Trophoblast cell (in vitro differentiated cells and primary cell): ENCODE results near the gene PSD2.

Source experiments
- DNase-seq, 2 donors: peaks; one replicate each; pipeline ENCODE4 v3.0.0-alpha.2; 2016
- H2AFZ ChIP-seq: 2 replicates; pipeline ENCODE4 v1.6.1; 2013; ENCODE audit warnings: low read length, moderate library complexity, mild to moderate bottlenecking; ENCODE audit not compliant: insufficient read depth, poor library complexity
- H2AK5ac ChIP-seq: 2 replicates; pipeline ENCODE4 v1.6.1; 2013; ENCODE audit warnings: mild to moderate bottlenecking, low read length
- H2BK120ac ChIP-seq: 2 replicates; pipeline ENCODE4 v1.6.1; 2013; ENCODE audit warnings: low read length, mild to moderate bottlenecking, moderate library complexity; ENCODE audit not compliant: insufficient read depth, poor library complexity
- H2BK12ac ChIP-seq: 2 replicates; pipeline ENCODE4 v1.6.1; 2013; ENCODE audit warnings: mild to moderate bottlenecking, low read length, moderate library complexity
- H2BK5ac ChIP-seq: 2 replicates; pipeline ENCODE4 v1.6.1; 2013; ENCODE audit warnings: low read length, low read depth, moderate library complexity, mild to moderate bottlenecking; ENCODE audit not compliant: poor library complexity
- H3K14ac ChIP-seq: 2 replicates; pipeline ENCODE4 v1.6.1; 2013; ENCODE audit warnings: mild to moderate bottlenecking, low read length
- H3K18ac ChIP-seq: 2 replicates; pipeline ENCODE4 v1.6.1; 2013; ENCODE audit warnings: mild to moderate bottlenecking, low read length
- H3K23ac ChIP-seq: 2 replicates; pipeline ENCODE4 v1.6.1; 2013; ENCODE audit warnings: low read length
- H3K27ac ChIP-seq: 2 replicates; pipeline ENCODE4 v1.5.1; 2013; ENCODE audit warnings: low read depth, mild to moderate bottlenecking, inconsistent platforms, low read length, moderate library complexity
- H3K27me3 ChIP-seq: 2 replicates; pipeline ENCODE4 v1.6.1; 2013; ENCODE audit warnings: inconsistent platforms, mild to moderate bottlenecking, low read length, moderate library complexity; ENCODE audit not compliant: insufficient read depth
- H3K36me3 ChIP-seq, 2 experiments: 1 replicate in 1 of 2; 2 replicates in 1 of 2; pipeline ENCODE4 v1.6.1; 2013; ENCODE audit warnings: low read length in 2 of 2, mild to moderate bottlenecking in 2 of 2, moderate library complexity in 1 of 2; ENCODE audit not compliant: insufficient read depth in 2 of 2, control insufficient read depth in 1 of 2
- H3K4ac ChIP-seq: 2 replicates; pipeline ENCODE4 v1.6.1; 2013; ENCODE audit warnings: low read depth, mild to moderate bottlenecking, low read length, moderate library complexity
- H3K4me1 ChIP-seq, 2 experiments: 1 replicate in 1 of 2; 2 replicates in 1 of 2; pipeline ENCODE4 v1.6.1; 2013; ENCODE audit warnings: low read length in 2 of 2, mild to moderate bottlenecking in 2 of 2, moderate library complexity in 1 of 2; ENCODE audit not compliant: insufficient read depth in 2 of 2, control insufficient read depth in 1 of 2
- H3K4me2 ChIP-seq: 2 replicates; pipeline ENCODE4 v1.6.1; 2013; ENCODE audit warnings: inconsistent platforms, mild to moderate bottlenecking, low read length, moderate library complexity
- H3K4me3 ChIP-seq: 2 replicates; pipeline ENCODE4 v1.5.1; 2013; ENCODE audit warnings: mild to moderate bottlenecking, low read depth, low read length, inconsistent platforms
- H3K79me1 ChIP-seq: one replicate; pipeline ENCODE4 v1.6.1; 2013; ENCODE audit warnings: low read length
- H3K79me2 ChIP-seq: 2 replicates; pipeline ENCODE4 v1.6.1; 2013; ENCODE audit warnings: low read length, mild to moderate bottlenecking; ENCODE audit not compliant: control insufficient read depth, insufficient read depth, poor library complexity
- H3K9ac ChIP-seq: 2 replicates; pipeline ENCODE4 v1.6.1; 2013; ENCODE audit warnings: mild to moderate bottlenecking, low read length
- H3K9me3 ChIP-seq: 2 replicates; pipeline ENCODE4 v1.6.1; 2013; ENCODE audit warnings: low read depth, mild to moderate bottlenecking, control low read depth, inconsistent platforms, low read length; ENCODE audit not compliant: insufficient read depth
- H4K12ac ChIP-seq: 2 replicates; pipeline ENCODE4 v1.6.1; 2013; ENCODE audit warnings: low read depth, mild to moderate bottlenecking, low read length, moderate library complexity
- H4K8ac ChIP-seq: 2 replicates; pipeline ENCODE4 v1.6.1; 2013; ENCODE audit warnings: low read depth, mild to moderate bottlenecking, low read length, moderate library complexity
- H4K91ac ChIP-seq: one replicate; pipeline ENCODE4 v1.6.1; 2013; ENCODE audit warnings: low read depth, mild to moderate bottlenecking, low read length, moderate library complexity
- WGBS: extraction: QIAGEN DNeasy Blood & Tissue Kit; methylation state at CpG from one replicate; pipeline ENCODE4 v1.1.7; 2013; ENCODE audit warnings: missing lambda C conversion rate; ENCODE audit not compliant: insufficient read length, insufficient coverage; ENCODE audit errors: extremely low coverage; 5-methylcytosine and 5-hydroxymethylcytosine counted together

Gene PSD2

GRCh38 chr5:139850423-139851016 is 54.9 kb downstream of the PSD2 start:
- Histone ChIP-seq H3K4me1 (peaks cover 2 to 4% of the 10 kb centered on the region in 2 experiments), H3K27ac (no peak overlapping the region), H4K8ac (no peak overlapping the region), H4K91ac (no peak overlapping the region), H3K79me1 (no peaks in the 10 kb centered on the region), H3K18ac (no peak overlapping the region), H3K23ac (no peak overlapping the region), H3K36me3 (no peaks in the 10 kb centered on the region), H2BK12ac (no peak overlapping the region), H2AFZ (no peak overlapping the region), H3K79me2 (no peaks in the 10 kb centered on the region), H3K27me3 (peaks cover 43% of the 10 kb centered on the region), H3K9ac (no peak overlapping the region), H3K4ac (no peak overlapping the region), H2BK5ac (no peak overlapping the region), H3K9me3 (peaks cover 6% of the 10 kb centered on the region), H4K12ac (no peak overlapping the region), H2BK120ac (no peak overlapping the region), H2AK5ac (no peak overlapping the region), H3K14ac (no peak overlapping the region), H3K4me3 (no peak overlapping the region), H3K4me2 (no peak overlapping the region)
- DNase-seq, result no peak
- no CpG with 5 or more reads among the region's 3 CpGs for WGBS

- Histone ChIP-seq H3K4ac (no peak overlapping the region), H2BK5ac (no peak overlapping the region), H3K9me3 (peaks cover 6% of the 10 kb centered on the region), H2AK5ac (no peak overlapping the region), H3K4me2 (no peak overlapping the region), H3K9ac (no peak overlapping the region), H3K14ac (no peak overlapping the region), H2AFZ (no peak overlapping the region), H3K79me1 (no peaks in the 10 kb centered on the region), H4K91ac (no peak overlapping the region), H4K12ac (no peak overlapping the region), H3K27ac (no peak overlapping the region), H3K79me2 (no peaks in the 10 kb centered on the region), H3K4me3 (no peak overlapping the region), H4K8ac (no peak overlapping the region), H3K4me1 (peaks cover 2 to 4% of the 10 kb centered on the region in 2 experiments), H3K18ac (no peak overlapping the region), H3K27me3 (peaks cover 33% of the 10 kb centered on the region), H3K23ac (no peak overlapping the region), H3K36me3 (no peaks in the 10 kb centered on the region), H2BK120ac (no peak overlapping the region), H2BK12ac (no peak overlapping the region)
- WGBS, result no CpG with 5 or more reads among the region's 19 CpGs
- no peak for DNase-seq
Observed at GRCh38 chr5:139851558-139851957, 56.0 kb downstream of the PSD2 start.

- Histone ChIP-seq H2BK5ac (no peak overlapping the region), H3K36me3 (no peaks in the 10 kb centered on the region), H2AK5ac (no peak overlapping the region), H3K4me2 (no peak overlapping the region), H3K79me2 (no peaks in the 10 kb centered on the region), H4K91ac (no peak overlapping the region), H3K27ac (no peak overlapping the region), H2BK120ac (no peak overlapping the region), H3K23ac (no peak overlapping the region), H3K4me1 (peaks cover 2 to 4% of the 10 kb centered on the region in 2 experiments), H3K4me3 (no peak overlapping the region), H2AFZ (no peak overlapping the region), H3K9ac (no peak overlapping the region), H3K4ac (no peak overlapping the region), H3K9me3 (peaks cover 6% of the 10 kb centered on the region), H3K18ac (no peak overlapping the region), H4K8ac (no peak overlapping the region), H3K14ac (no peak overlapping the region), H3K79me1 (no peaks in the 10 kb centered on the region), H2BK12ac (no peak overlapping the region), H3K27me3 (peaks cover 24% of the 10 kb centered on the region), H4K12ac (no peak overlapping the region)
- WGBS, result no CpG with 5 or more reads among the region's 8 CpGs
- no peak for DNase-seq
Observed at GRCh38 chr5:139852696-139853095, 57.1 kb downstream of the PSD2 start.

- Histone ChIP-seq H3K79me1 (no peaks in the 10 kb centered on the region), H4K8ac (no peak overlapping the region), H3K18ac (no peak overlapping the region), H3K79me2 (no peaks in the 10 kb centered on the region), H2BK12ac (no peak overlapping the region), H2AK5ac (no peak overlapping the region), H3K4me3 (no peak overlapping the region), H3K14ac (no peak overlapping the region), H2BK5ac (no peak overlapping the region), H3K4ac (no peak overlapping the region), H3K27me3 (peaks cover 13% of the 10 kb centered on the region), H3K4me2 (no peak overlapping the region), H3K9ac (no peak overlapping the region), H4K91ac (no peak overlapping the region), H2BK120ac (no peak overlapping the region), H3K23ac (no peak overlapping the region), H3K36me3 (no peaks in the 10 kb centered on the region), H2AFZ (no peak overlapping the region), H3K9me3 (peaks cover 6% of the 10 kb centered on the region), H3K27ac (no peak overlapping the region), H4K12ac (no peak overlapping the region), H3K4me1 (no peaks in the 10 kb centered on the region)
- WGBS, result no CpG with 5 or more reads among the region's 7 CpGs
- DNase-seq, result no peak
Observed at GRCh38 chr5:139854029-139854605, 58.5 kb downstream of the PSD2 start.
